Neuron (in vitro differentiated cells): ENCODE data around the gene CARMIL1.

Source experiments
- H2AFZ ChIP-seq: one replicate; pipeline ENCODE4 v1.6.1; 2013; ENCODE audit warnings: low read depth, mild to moderate bottlenecking, inconsistent platforms, low read length, moderate library complexity
- H3K27me3 ChIP-seq: one replicate; pipeline ENCODE4 v1.6.1; 2013; ENCODE audit warnings: low read length; ENCODE audit not compliant: insufficient read depth
- H3K36me3 ChIP-seq: one replicate; pipeline ENCODE4 v1.6.1; 2013; ENCODE audit warnings: low read length; ENCODE audit not compliant: insufficient read depth
- H3K4me1 ChIP-seq: one replicate; pipeline ENCODE4 v1.6.1; 2013; ENCODE audit warnings: low read length; ENCODE audit not compliant: insufficient read depth
- H3K4me3 ChIP-seq: 2 replicates; pipeline ENCODE4 v1.5.1; 2013; ENCODE audit warnings: mild to moderate bottlenecking, low read length, moderate library complexity
- H3K9me3 ChIP-seq: one replicate; pipeline ENCODE4 v1.6.1; 2013; ENCODE audit warnings: low read length

The CARMIL1 gene

GRCh38 chr6:25642667-25643328 lies 363.6 kb downstream of the CARMIL1 start:
- Histone ChIP-seq H3K4me3 (no peak overlapping the region), H3K4me1 (no peaks in the 10 kb centered on the region), H3K36me3 (no peaks in the 10 kb centered on the region), H3K9me3 (no peaks in the 10 kb centered on the region), H2AFZ (no peak overlapping the region), H3K27me3 (peaks cover 5% of the 10 kb centered on the region)

GRCh38 chr6:25645916-25646315 lies 366.7 kb downstream of the CARMIL1 start:
- H3K27me3 ChIP-seq: peaks cover 11% of the 10 kb centered on the region
- H3K36me3 ChIP-seq: no peaks in the 10 kb centered on the region
- H3K4me1 ChIP-seq: no peaks in the 10 kb centered on the region
- H2AFZ ChIP-seq: no peak overlapping the region
- H3K4me3 ChIP-seq: no peak overlapping the region
- no peaks in the 10 kb centered on the region for H3K9me3 ChIP-seq

GRCh38 chr6:25649611-25650010 lies 370.4 kb downstream of the CARMIL1 start:
- H3K4me1 ChIP-seq: no peaks in the 10 kb centered on the region
- H3K36me3 ChIP-seq: no peaks in the 10 kb centered on the region
- H2AFZ ChIP-seq: no peak overlapping the region
- peaks cover 18% of the 10 kb centered on the region for H3K27me3 ChIP-seq
- H3K9me3 ChIP-seq: no peaks in the 10 kb centered on the region
- no peak overlapping the region for H3K4me3 ChIP-seq

GRCh38 chr6:25652007-25652515 lies 372.9 kb downstream of the CARMIL1 start, which contains the start of gene SCGN:
Gene SCGN, plus strand, starts transcription at chr6:25652215. Its CDS starts 189 bp downstream, at chr6:25652404.
- Histone ChIP-seq H2AFZ (no peak within 1 kb of the TSS), H3K9me3 (no peaks in the 10 kb centered on the region), H3K27me3 (peaks cover 18% of the 10 kb centered on the region), H3K36me3 (no peaks in the 10 kb centered on the region), H3K4me3 (peak within 1 kb of the TSS; percentile 24), H3K4me1 (no peaks in the 10 kb centered on the region)

GRCh38 chr6:25655723-25656122 lies 376.5 kb downstream of the CARMIL1 start:
- H3K9me3 ChIP-seq: no peaks in the 10 kb centered on the region

GRCh38 chr6:25659633-25660368 lies 380.6 kb downstream of the CARMIL1 start:
- Histone ChIP-seq H3K27me3 (peaks cover 2% of the 10 kb centered on the region), H3K4me1 (no peaks in the 10 kb centered on the region), H2AFZ (no peak overlapping the region), H3K36me3 (no peaks in the 10 kb centered on the region), H3K9me3 (peaks cover 1% of the 10 kb centered on the region), H3K4me3 (no peak overlapping the region)

More at GRCh38 chr6:25655723-25656122, 376.5 kb downstream of the CARMIL1 start:
- Histone ChIP-seq H3K36me3 (no peaks in the 10 kb centered on the region), H3K27me3 (peaks cover 9% of the 10 kb centered on the region), H3K4me1 (no peaks in the 10 kb centered on the region), H3K4me3 (no peak overlapping the region), H2AFZ (no peak overlapping the region)

- no peak overlapping the region for H3K4me3 ChIP-seq
- no peaks in the 10 kb centered on the region for H3K36me3 ChIP-seq
- H3K9me3 ChIP-seq: peaks cover 1% of the 10 kb centered on the region
- H3K27me3 ChIP-seq: peaks cover 5% of the 10 kb centered on the region
- H2AFZ ChIP-seq: no peak overlapping the region
- H3K4me1 ChIP-seq: no peaks in the 10 kb centered on the region
Measured at GRCh38 chr6:25660512-25660911, 381.3 kb downstream of the CARMIL1 start.

- Histone ChIP-seq H3K27me3 (peaks cover 5% of the 10 kb centered on the region), H3K4me3 (no peak overlapping the region), H3K36me3 (no peaks in the 10 kb centered on the region)
Measured at GRCh38 chr6:25661129-25661779, 382.1 kb downstream of the CARMIL1 start.

GRCh38 chr6:25665455-25665854 lies 386.3 kb downstream of the CARMIL1 start:
- H3K36me3 ChIP-seq: no peaks in the 10 kb centered on the region
- H3K27me3 ChIP-seq: peaks cover 11% of the 10 kb centered on the region
- H2AFZ ChIP-seq: no peak overlapping the region
- H3K4me3 ChIP-seq: no peak overlapping the region
- H3K4me1 ChIP-seq: no peaks in the 10 kb centered on the region
- H3K9me3 ChIP-seq: peaks cover 1% of the 10 kb centered on the region

More at GRCh38 chr6:25661129-25661779, 382.1 kb downstream of the CARMIL1 start:
- H2AFZ ChIP-seq: no peak overlapping the region
- peaks cover 1% of the 10 kb centered on the region for H3K9me3 ChIP-seq
- H3K4me1 ChIP-seq: no peaks in the 10 kb centered on the region

GRCh38 chr6:25669413-25669812 lies 390.2 kb downstream of the CARMIL1 start:
- Histone ChIP-seq H3K36me3 (no peaks in the 10 kb centered on the region), H3K27me3 (peaks cover 9% of the 10 kb centered on the region), H3K9me3 (peaks cover 1% of the 10 kb centered on the region), H2AFZ (no peak overlapping the region), H3K4me1 (no peaks in the 10 kb centered on the region), H3K4me3 (no peak overlapping the region)
